ENCODE data around the gene RAPGEF2.
A peak's percentile ranks its signal among the peaks of the same experiment; 100 is the strongest.
"Not testable (repeated sequence)": the region's sequence is repeated elsewhere in the genome, so short reads cannot be mapped to it uniquely, and the experiment has no call there.

The RAPGEF2 gene

DNA sequence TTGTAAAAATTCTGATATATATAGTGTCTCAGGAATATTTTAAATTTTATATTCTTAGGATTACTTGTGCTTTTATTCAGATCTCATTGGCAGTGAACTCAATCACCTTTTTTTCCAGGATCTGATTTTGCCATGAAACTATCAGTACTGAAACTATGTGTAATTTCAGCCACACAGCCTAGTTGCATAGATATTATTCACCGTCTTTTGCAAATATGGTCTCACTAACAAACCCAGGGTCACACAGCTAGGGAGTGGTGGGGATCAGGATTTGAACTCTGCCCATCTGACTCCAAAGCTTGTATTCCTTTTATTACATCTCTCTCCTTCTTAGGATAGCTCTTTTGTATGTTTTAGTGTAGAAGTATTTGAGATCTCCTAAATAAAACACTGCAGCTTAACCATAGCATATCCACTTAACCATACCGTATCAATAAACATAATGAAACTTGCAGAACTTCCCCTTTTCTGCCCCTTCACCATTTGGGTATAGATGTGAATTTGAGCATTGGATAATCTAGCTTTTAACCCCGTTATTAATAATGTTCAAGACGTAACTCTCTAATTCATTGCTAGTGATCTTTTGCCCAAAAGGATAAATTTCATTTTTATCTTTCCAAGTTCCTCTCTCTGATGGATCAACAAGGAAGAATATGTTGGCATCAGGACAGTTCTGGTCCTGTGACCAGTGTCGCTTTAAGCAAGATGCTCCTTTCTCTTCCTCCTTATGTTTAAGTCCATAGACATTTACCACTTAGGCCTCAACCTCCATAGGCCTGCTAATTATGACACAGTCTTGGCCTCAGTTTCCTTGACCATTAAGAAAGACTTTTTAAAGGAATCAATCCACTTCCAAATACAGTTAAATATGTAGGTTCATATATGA lies 74.6 kb downstream of the RAPGEF2 start:
- TF ChIP-seq, protein P1, sequence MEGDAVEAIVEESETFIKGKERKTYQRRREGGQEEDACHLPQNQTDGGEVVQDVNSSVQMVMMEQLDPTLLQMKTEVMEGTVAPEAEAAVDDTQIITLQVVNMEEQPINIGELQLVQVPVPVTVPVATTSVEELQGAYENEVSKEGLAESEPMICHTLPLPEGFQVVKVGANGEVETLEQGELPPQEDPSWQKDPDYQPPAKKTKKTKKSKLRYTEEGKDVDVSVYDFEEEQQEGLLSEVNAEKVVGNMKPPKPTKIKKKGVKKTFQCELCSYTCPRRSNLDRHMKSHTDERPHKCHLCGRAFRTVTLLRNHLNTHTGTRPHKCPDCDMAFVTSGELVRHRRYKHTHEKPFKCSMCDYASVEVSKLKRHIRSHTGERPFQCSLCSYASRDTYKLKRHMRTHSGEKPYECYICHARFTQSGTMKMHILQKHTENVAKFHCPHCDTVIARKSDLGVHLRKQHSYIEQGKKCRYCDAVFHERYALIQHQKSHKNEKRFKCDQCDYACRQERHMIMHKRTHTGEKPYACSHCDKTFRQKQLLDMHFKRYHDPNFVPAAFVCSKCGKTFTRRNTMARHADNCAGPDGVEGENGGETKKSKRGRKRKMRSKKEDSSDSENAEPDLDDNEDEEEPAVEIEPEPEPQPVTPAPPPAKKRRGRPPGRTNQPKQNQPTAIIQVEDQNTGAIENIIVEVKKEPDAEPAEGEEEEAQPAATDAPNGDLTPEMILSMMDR (IDR thresholded peaks at IDR 0.05; ENCODE audit: low read depth, low read length): no peak
- no peak overlapping the region for H3K4me3 ChIP-seq (replicated peaks in 1 of 2; ENCODE audit: low read depth in 2 of 2, low read length in 2 of 2)
- no peak for DNase-seq (ENCODE audit: low read depth in 2 of 2)

DNA sequence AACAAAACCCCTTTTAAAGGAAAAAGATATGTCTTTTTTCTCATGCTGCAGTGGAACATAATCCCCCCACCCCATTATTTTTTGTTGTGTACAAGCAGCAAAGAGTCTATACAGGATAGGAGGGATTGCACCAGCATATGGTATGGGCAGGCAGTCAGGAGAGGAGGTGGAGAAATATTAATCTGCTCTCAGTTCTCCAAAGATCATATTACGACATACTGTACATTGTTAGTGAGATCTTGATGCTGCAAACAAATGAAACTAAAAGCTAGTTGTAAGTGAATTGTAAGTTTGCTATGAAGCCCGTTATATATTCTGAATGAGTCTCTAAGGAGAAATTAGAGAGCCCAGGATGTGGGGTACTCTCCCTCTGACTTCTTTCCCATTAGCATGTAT lies 75.3 kb downstream of the RAPGEF2 start:
- TF ChIP-seq, protein P1 (IDR thresholded peaks at IDR 0.05; ENCODE audit: low read depth, low read length): no peak
- peak overlapping the region in 1 of 2 donors; percentile 6 for H3K4me3 ChIP-seq (replicated peaks in 1 of 2; ENCODE audit: low read depth in 2 of 2, low read length in 2 of 2)
- peak; percentile 54 to 64 for DNase-seq (ENCODE audit: low read depth in 2 of 2)

DNA sequence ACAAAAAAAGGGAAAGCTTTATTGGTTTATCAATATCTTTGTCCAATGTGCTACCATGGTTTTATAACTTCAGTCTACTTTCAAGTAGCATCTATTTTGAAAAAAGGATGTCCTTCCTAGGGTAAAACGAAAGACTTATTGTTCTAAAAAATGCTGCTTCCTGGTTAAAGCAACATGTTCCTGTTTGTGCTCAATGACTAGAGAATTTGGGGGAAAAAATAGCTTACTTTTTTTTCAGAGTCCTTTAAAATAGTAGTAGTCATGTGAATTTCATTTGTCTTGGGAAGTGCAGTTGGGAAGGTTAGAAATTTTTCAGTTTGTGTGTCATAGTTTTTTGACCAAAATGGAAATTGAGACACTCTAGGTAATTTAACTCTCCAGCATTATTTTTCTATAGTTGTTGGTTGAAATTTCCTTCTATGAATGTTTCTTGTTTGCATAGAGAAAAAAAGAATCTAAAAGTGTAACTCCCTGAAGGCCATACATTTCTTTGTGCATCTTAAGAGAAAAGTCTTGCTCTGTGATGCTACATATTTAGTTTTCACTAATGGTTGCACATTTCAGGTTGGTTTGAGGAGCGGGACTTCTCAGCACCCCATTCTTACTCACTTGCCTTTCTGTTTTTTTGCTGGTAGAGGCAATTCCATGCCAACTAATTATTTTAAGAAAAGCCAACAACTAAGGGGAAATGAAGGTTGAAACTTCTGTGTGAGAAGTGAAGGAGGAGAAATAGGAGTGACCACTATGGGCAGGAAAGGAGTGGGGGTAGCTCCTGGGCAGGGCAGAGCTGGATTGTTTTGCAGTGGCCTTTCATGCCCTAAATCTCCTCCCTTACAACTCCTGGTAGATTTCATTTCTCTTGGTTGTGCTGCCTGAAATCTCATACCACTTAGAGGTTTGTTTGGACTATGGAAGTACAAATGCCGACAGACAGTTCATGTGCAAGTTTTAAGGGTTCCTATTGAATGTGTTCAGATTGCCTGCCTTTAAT lies 76.4 kb downstream of the RAPGEF2 start:
- TF ChIP-seq, protein P1 (IDR thresholded peaks at IDR 0.05; ENCODE audit: low read depth, low read length): no peak
- peak in 1 of 2 donors; percentile 40 for DNase-seq (ENCODE audit: low read depth in 2 of 2)
- H3K4me3 ChIP-seq (replicated peaks in 1 of 2; ENCODE audit: low read depth in 2 of 2, low read length in 2 of 2): no peak overlapping the region

DNA sequence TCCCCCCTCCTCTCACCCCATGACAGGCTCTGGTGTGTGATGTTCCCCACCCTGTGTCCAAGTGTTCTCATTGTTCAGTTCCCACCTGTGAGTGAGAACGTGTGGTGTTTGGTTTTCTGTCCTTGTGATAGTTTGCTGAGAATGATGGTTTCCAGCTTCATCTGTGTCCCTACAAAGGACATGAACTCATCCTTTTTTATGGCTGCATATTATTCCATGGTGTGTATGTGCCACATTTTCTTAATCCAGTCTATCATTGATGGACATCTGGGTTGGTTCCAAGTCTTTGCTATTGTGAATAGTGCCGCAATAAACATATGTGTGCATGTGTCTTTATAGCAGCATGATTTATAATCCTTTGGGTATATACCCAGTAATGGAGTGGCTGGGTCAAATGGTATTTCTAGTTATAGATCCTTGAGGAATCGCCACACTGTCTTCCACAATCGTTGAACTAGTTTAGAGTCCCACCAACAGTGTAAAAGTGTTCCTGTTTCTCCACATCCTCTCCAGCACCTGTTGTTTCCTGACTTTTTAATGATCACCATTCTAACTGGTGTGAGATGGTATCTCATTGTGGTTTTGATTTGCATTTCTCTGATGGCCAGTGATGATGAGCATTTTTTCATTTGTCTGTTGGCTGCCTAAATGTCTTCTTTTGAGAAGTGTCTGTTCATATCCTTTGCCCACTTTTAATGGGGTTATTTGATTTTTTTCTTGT lies 81.2 kb downstream of the RAPGEF2 start:
- DNase-seq (ENCODE audit: low read depth in 2 of 2); H3K4me3 ChIP-seq (replicated peaks in 1 of 2; ENCODE audit: low read depth in 2 of 2, low read length in 2 of 2): not testable (repeated sequence)

DNA sequence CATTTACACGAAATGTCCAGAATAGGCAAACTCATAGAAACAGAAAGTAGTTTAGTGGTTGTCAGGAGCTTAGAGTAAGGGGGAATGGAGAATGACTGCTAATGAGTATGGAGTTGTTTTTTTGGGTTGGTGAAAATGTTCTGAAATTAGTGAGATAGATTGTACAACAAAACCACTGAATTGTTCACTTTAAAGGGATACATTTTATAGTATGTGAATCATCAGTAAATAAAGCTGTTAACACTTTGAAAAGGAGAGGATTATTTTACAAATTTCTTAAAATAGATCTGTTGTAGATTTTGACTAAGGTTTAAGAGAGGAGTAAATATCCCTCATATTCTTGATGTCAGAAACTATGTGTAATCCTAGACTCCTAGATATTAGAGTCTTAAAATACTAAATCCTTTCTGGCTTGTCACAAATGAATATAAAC lies 82.7 kb downstream of the RAPGEF2 start:
- DNase-seq (ENCODE audit: low read depth in 2 of 2): no peak
- H3K4me3 ChIP-seq (replicated peaks in 1 of 2; ENCODE audit: low read depth in 2 of 2, low read length in 2 of 2): no peak overlapping the region
- TF ChIP-seq, protein P1 (IDR thresholded peaks at IDR 0.05; ENCODE audit: low read depth, low read length): no peak

DNA sequence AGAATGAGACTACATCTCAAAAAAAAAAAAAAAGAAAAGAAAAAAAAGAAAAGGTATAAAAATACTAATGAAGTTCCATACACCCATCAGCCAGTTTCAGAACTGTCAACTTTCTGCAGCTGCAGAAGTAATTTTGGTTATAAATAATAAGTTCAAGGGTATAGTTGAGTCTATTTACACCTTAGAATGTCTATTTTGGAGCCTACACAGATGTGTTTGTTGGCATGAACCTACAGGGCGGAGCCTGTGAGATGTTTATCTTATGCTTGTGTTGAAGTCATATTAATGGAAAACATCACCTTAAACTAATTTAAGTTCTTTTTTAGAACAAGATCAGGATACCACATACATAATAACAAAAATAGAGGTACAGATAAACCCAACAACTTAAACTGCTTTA lies 85.8 kb downstream of the RAPGEF2 start:
- TF ChIP-seq, protein P1 (IDR thresholded peaks at IDR 0.05; ENCODE audit: low read depth, low read length): no peak
- DNase-seq (ENCODE audit: low read depth in 2 of 2): no peak
- H3K4me3 ChIP-seq (replicated peaks in 1 of 2; ENCODE audit: low read depth in 2 of 2, low read length in 2 of 2): no peak overlapping the region
